ENCODE measurements around the gene PLIN5.

PLIN5 gene

DNA sequence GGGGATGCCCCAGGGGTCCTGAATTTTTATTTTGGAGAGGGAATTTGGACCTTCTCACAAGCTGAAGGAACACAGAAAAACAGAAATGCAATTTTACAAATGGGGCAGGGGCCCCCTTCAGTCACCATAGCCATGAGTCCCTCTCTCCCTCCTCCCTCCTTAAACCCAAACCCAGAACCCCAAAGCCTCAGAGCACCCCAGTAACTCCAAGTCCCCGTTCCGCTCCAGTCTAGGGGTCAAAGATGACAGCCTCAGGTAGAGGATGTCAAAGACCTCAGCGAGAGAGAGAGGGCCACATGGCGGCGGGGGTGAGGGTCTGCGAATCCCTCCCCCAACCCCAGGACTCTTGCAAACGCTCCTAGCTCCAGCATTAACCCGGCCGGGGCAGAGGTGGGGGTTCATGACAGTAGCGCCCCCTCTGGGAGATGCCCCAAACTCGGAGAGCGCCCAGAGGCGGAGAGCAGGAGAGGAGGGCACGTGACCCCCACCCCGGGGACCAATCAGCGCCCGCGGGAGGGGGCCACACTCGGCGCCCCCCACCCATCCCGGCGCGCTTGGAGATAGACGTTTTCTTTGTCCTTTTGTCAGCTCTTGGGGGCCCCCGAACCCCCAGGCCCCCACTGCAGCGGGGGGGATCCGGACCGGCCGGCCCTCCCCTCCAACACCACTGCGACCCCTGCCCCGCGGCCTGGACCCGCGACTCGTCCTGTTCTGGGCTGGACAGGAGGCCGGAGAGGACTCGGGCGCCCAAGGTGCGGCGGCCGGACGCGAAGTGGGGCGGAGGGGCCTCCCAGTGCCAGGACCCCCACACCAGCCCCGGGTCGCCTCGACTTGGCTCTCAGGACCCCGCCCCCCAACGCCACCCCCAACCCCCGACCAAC, 45.2 kb upstream of the PLIN5 start:
- peak overlapping the region; percentile 54 for H3K4me3 ChIP-seq (ENCODE audit: low read depth, low read length)
- DNase-seq (ENCODE audit: low read depth) = no peak
- TF ChIP-seq, protein P1, sequence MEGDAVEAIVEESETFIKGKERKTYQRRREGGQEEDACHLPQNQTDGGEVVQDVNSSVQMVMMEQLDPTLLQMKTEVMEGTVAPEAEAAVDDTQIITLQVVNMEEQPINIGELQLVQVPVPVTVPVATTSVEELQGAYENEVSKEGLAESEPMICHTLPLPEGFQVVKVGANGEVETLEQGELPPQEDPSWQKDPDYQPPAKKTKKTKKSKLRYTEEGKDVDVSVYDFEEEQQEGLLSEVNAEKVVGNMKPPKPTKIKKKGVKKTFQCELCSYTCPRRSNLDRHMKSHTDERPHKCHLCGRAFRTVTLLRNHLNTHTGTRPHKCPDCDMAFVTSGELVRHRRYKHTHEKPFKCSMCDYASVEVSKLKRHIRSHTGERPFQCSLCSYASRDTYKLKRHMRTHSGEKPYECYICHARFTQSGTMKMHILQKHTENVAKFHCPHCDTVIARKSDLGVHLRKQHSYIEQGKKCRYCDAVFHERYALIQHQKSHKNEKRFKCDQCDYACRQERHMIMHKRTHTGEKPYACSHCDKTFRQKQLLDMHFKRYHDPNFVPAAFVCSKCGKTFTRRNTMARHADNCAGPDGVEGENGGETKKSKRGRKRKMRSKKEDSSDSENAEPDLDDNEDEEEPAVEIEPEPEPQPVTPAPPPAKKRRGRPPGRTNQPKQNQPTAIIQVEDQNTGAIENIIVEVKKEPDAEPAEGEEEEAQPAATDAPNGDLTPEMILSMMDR (conservative IDR thresholded peaks at IDR 0.05; ENCODE audit: low read depth, low read length) = peak; percentile 19

DNA sequence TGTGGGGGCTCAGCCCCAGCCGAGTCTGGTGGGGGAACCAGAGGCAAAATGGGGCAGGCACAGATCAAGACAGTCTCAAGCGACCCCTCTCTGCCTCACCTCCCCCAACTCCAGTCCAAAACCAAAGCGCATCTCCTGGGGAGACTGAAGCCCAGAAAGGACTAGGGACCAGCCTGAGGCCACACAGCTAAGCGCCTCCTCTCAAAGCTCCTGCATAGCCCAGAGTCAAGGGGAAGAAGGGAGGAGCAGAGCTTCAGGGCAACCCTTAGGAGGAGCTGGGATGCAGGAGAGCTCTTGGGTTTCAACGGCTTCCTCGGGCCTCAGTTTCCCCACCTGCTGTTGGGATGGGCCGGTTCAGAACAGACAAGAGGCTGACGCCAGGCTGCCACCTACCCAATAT, 44.4 kb upstream of the PLIN5 start:
- DNase-seq (ENCODE audit: low read depth) = no peak
- TF ChIP-seq, protein P1 (conservative IDR thresholded peaks at IDR 0.05; ENCODE audit: low read depth, low read length) = no peak
- no peak overlapping the region for H3K4me3 ChIP-seq (ENCODE audit: low read depth, low read length)

DNA sequence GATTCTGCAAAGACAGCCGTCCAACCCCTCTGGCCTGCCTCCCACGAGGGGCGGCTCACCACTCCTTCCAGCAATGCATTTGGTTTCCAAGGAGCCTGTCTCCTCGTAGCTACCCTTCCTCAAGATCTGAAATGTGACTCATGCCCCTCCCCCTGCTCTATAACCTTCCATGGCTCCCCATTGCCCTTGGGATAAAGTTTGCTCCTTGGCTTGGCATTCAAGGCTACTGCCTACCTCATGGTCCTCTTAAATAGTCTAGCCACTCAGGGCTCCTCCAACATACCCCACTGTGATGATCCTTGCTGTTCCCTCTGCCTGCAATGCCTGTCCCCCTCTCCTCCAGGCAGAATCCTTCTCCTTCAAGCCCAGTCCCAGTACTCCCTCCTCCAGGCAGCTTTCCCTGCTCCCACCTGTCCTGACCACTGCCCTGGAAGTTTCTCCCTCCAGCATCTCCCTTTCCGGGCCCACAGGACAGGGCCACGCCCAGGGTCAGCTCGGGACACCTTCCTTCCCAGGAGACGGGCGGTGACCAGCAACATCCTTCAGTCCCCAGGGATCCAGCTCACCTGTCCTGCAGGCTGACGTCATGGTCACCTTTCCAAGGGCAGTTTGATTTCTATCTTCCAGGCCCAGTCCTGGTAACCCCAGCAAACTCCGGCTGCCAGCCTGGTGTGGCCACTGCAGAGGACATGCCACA, 43.7 kb upstream of the PLIN5 start:
- TF ChIP-seq, protein P1 (conservative IDR thresholded peaks at IDR 0.05; ENCODE audit: low read depth, low read length) = no peak
- DNase-seq (ENCODE audit: low read depth) = no peak
- no peak overlapping the region for H3K4me3 ChIP-seq (ENCODE audit: low read depth, low read length)

DNA sequence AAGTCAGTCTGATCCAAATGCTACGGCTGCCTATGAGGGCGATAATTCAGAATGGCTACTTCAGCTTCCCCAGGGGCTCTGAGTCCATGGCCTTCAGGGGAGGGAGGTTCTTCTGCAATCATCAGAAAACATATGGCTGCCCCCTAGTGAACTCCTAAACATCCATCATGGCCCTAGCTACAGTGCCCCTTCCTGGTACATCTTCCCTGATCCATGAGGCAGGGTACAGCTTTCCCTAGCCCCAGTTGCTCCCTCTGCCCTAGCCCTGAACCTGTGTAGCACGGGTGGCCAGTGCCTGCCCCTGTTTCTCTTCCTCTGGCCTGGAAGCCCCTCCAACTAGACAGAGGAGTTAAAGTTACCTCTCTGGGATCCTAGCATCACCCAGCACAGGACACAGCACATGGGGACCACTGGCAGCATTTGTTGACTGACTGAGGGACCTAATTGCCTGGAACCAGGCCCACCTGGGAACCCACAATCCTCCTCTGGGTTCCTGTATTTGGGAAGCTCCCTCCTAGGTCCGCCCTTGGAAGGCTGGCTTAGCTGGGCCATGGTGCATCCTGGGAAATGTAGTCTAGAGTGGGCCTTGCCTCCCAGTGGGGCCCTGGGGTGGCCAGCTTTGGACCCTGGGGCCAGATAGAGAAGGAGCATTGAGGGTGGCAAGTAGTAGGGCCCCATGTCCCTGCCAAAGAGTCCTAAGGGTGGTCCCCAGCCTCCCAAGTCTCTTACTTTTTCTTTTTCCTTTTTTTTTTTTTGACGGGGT, 42.2 kb upstream of the PLIN5 start:
- TF ChIP-seq, protein P1 (conservative IDR thresholded peaks at IDR 0.05; ENCODE audit: low read depth, low read length) = no peak

DNA sequence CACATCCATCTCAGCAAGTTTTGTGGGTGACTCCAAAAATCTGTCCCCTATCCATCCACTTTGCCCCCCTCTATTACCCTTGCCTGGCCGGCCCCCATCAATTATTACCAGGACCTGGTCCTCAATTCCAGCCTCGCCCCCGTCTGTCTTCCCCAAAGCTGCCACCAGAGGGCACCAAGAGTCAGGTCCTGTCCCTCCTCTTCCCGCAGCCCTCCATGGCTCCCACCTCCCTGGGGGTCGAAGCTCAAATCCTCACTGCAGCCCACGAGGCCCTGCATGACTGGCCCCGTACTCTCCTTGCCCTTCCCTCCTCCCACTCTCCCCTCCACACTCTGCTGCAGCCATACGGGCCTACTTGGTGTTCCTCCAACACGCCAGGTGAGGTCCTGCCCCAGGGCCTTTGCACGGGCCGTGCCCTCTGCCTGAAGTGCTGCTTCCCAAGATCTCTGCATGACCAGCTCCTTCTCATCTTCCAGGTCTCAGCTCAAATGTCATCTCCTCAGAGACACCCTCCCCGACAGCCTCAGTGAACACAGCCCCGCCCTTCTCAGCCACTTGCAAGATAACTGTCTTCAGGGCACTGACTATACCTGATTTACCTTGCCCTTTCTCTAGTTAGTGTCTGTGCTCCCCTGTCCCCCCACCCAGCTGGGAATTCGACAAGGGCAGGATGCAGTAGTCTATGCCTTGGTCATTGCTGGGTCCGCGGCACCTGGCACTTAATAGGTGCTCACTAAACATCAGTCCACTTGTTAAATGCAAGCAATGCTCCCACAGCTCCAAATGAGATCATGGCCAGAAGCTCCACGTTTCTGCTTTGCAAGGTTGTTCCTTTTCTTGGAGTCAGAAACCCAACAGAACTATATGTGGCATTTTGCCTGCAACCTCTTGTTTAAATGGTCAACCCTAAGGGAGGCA, 41.3 kb upstream of the PLIN5 start:
- TF ChIP-seq, protein P1 (conservative IDR thresholded peaks at IDR 0.05; ENCODE audit: low read depth, low read length) = peak; percentile 83
- DNase-seq (ENCODE audit: low read depth) = peak; percentile 74
- no peak overlapping the region for H3K4me3 ChIP-seq (ENCODE audit: low read depth, low read length)

More for the DNA sequence above, 42.2 kb upstream of the PLIN5 start:
- peak; percentile 39 for DNase-seq (ENCODE audit: low read depth)
- H3K4me3 ChIP-seq (ENCODE audit: low read depth, low read length) = no peak overlapping the region
